AG04449 (cell line): ENCODE data around the gene ZNF74.

Experiments
- CTCF ChIA-PET: fragments of 350-600 bp; formaldehyde crosslinking; extraction: SDS; loops from one replicate; lab custom pipeline; 2021; ENCODE audit warnings: antibody characterized with exemption; lab: Yijun Ruan, JAX
- POLR2A ChIA-PET: fragments of 400-600, 350-600 bp; formaldehyde crosslinking; extraction: SDS; loops from one replicate; lab custom pipeline; 2020; ENCODE audit warnings: antibody characterized with exemption, inconsistent platforms; lab: Yijun Ruan, JAX
- DNase-seq: peaks from one replicate; pipeline ENCODE4 v3.0.0-alpha.2; 2010; ENCODE audit warnings: low read depth, low spot score
- H3K4me3 ChIP-seq: 2 replicates; pipeline ENCODE4 v1.5.1; 2011; ENCODE audit warnings: low read depth, mild to moderate bottlenecking, control low read depth, low read length
- CTCF ChIP-seq: IDR thresholded peaks from one replicate; pipeline ENCODE4 v1.5.1; 2011; ENCODE audit warnings: mild to moderate bottlenecking, moderate library complexity, low read length, control low read depth, inconsistent platforms; ENCODE audit not compliant: insufficient read depth; ENCODE audit errors: missing control alignments

The ZNF74 gene

GRCh38 chr22:20433686-20434241, 39.8 kb downstream of the ZNF74 start:
- ChIA-PET POLR2A (no interaction called here), CTCF (interaction anchor here (1.0 to 3.8 kb wide), 2 partner anchors 15 to 23 kb away, joined by 3 to 34 read pairs; no protein-coding TSS in a partner anchor)
- no peak overlapping the region for H3K4me3 ChIP-seq
- no peak for DNase-seq
- no peak for TF ChIP-seq CTCF

GRCh38 chr22:20434264-20434751, 40.4 kb downstream of the ZNF74 start:
- no peak overlapping the region for H3K4me3 ChIP-seq
- CTCF ChIA-PET = interaction anchor here (1.0 to 3.8 kb wide), 4 partner anchors 16 to 134 kb away, joined by 3 to 34 read pairs (median 4); no protein-coding TSS in a partner anchor
- no peak for TF ChIP-seq CTCF
- no peak for DNase-seq
- POLR2A ChIA-PET = no interaction called here

GRCh38 chr22:20434773-20435172, 40.8 kb downstream of the ZNF74 start:
- no peak for DNase-seq
- POLR2A ChIA-PET = no interaction called here
- no peak for TF ChIP-seq CTCF
- CTCF ChIA-PET = interaction anchor here (1.0 to 3.8 kb wide), 5 partner anchors 16 to 133 kb away, joined by 3 to 34 read pairs (median 4); no protein-coding TSS in a partner anchor
- peak overlapping the region; percentile 98 for H3K4me3 ChIP-seq

GRCh38 chr22:20435436-20436306, 41.7 kb downstream of the ZNF74 start:
- ChIA-PET CTCF (interaction anchor here (1.1 to 3.8 kb wide), 6 partner anchors 13 to 132 kb away, joined by 3 to 34 read pairs (median 4); no protein-coding TSS in a partner anchor), POLR2A (interaction anchor here (1.7 kb wide), 1 partner anchor 12 kb away, joined by 4 read pairs; no protein-coding TSS in a partner anchor)
- no peak for TF ChIP-seq CTCF
- DNase-seq = no peak
- peak overlapping the region; percentile 98 for H3K4me3 ChIP-seq

DNA sequence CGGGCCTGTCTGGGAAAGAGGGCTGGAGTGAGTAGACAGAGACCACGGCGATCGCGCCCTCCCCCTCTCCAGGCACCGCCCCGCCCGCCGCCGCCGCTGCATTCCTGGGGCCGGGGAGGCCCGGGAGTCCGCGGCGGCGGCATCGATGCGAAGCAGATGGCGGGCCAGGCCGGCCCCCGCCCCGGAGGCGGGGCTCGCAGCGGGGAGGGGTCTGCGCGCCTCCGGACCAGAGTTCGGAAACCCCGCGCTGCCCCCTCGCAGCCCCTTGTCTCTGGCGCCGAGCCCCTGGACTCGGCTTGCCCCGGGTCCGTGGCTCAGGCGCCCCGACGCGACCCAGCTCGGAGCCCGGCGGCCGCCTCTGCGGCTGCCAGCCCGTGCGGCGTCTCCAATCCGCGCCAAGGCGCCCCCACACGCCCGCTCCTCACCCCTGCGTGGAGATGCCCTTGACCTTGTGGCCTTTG, 42.4 kb downstream of the ZNF74 start:
- peak overlapping the region; percentile 98 for H3K4me3 ChIP-seq
- no peak for TF ChIP-seq CTCF
- DNase-seq = no peak
- POLR2A ChIA-PET = interaction anchor here (0.8 to 1.7 kb wide), 2 partner anchors 13 to 132 kb away, joined by 3 to 4 read pairs; no protein-coding TSS in a partner anchor
- CTCF ChIA-PET = interaction anchor here (1.2 to 3.8 kb wide), 3 partner anchors 14 to 20 kb away, joined by 3 to 34 read pairs (median 4); no protein-coding TSS in a partner anchor
